ENCODE results near the gene FAM83F. TPM values are rescaled to one million over a fixed set of nuclear protein-coding genes. Genes with fewer than 3 reads are reported as not detected.

The FAM83F gene
- total and polyA plus RNA-seq, 12 donors: under 0.01 to 0.39 (median 0.11) TPM; not detected in 1

DNA sequence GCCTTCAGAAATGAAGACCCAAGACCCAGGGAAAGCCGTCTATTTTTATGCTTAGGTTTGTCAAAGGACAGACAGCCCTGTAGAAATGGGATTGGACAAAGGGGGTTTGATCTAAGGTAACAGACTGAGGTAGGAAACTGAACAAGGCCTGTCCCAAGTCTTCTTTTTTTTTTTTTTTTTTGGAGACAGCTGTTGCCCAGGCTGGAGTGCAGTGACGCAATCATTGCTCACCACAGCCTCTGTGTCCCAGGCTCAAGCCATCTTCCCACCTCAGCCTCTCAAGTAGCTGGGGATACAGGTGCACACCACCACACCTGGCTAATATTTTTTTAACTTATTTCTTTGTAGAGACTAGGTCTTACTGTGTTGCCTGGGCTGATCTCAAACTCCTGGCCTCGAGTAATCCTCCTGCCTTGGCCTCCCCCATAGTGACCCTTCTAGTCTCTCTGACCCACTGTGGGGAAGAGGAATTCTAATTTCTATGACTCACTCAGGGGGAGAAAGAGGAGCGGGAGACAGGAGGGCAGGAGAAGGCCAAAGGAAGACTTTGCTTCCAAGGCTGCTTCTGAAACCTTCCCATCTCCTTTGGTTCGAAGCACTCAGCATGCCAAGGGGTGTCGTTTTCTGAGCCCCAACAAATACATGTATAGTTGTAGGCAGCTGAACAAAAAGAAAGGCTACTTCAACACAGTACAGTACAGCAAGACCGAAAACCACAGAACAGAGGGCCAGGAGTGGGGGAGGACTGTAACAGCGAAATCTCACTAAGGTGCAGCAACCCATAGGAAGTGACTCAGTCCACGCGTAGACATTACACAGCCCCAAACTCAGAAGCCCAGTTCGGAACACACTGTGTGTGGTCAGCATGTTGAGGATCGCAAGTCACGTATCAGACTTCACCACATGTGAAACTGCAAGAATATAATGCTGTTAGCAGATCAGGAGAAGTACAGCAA, 33.7 kb upstream of the FAM83F start:
- Histone ChIP-seq H3K27ac (no peak overlapping the region), H3K4me1 (replicated peaks in 1 of 2) (no peaks in the 10 kb centered on the region), H3K36me3 (replicated peaks in 1 of 2) (no peaks in the 10 kb centered on the region), H3K27me3 (peaks cover 4% of the 10 kb centered on the region), H3K4me3 (no peak overlapping the region), H3K9me3 (replicated peaks in 1 of 3) (no peaks in the 10 kb centered on the region)
- no peak for TF ChIP-seq POLR2A (IDR thresholded peaks at IDR 0.05)
- TF ChIP-seq, protein P1, sequence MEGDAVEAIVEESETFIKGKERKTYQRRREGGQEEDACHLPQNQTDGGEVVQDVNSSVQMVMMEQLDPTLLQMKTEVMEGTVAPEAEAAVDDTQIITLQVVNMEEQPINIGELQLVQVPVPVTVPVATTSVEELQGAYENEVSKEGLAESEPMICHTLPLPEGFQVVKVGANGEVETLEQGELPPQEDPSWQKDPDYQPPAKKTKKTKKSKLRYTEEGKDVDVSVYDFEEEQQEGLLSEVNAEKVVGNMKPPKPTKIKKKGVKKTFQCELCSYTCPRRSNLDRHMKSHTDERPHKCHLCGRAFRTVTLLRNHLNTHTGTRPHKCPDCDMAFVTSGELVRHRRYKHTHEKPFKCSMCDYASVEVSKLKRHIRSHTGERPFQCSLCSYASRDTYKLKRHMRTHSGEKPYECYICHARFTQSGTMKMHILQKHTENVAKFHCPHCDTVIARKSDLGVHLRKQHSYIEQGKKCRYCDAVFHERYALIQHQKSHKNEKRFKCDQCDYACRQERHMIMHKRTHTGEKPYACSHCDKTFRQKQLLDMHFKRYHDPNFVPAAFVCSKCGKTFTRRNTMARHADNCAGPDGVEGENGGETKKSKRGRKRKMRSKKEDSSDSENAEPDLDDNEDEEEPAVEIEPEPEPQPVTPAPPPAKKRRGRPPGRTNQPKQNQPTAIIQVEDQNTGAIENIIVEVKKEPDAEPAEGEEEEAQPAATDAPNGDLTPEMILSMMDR (IDR thresholded peaks at IDR 0.05): no peak
- WGBS, 4 donors: 76 to 84% (median 78%) methylated on average over 13 of the region's 13 CpGs
- intact Hi-C loops (cut with DNase I): no loop called here
- peak in 1 of 7 donors; percentile 10 for DNase-seq

DNA sequence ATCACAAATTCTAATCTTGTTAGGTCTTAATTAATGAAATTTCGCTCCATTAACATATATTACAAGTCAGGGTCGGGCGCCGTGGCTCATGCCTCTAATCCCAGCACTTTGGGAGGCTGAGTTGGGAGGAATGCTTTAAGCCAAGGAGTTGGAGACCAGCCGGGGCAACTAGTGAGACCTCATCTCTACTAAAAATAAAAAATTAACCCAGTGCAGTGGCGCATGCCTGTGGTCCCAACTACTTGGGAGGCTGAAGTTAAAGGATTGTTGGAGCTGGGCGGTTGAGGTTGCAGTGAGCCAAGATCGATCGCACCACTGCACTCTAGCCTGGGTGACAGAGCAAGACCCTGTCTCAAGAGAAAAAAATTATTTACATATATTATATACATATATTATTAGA, 32.7 kb upstream of the FAM83F start:
- Histone ChIP-seq H3K36me3 (replicated peaks in 1 of 2) (no peaks in the 10 kb centered on the region), H3K27me3 (peaks cover 4% of the 10 kb centered on the region), H3K27ac (no peak overlapping the region), H3K4me3 (no peak overlapping the region), H3K4me1 (replicated peaks in 1 of 2) (no peaks in the 10 kb centered on the region), H3K9me3 (replicated peaks in 1 of 3) (no peaks in the 10 kb centered on the region)
- 87 to 91% (median 89%) methylated on average over 9 of the region's 9 CpGs for WGBS, 4 donors
- no peak for TF ChIP-seq POLR2A (IDR thresholded peaks at IDR 0.05)
- TF ChIP-seq, protein P1 (IDR thresholded peaks at IDR 0.05): no peak
- no peak for DNase-seq
- intact Hi-C loops (cut with DNase I): no loop called here

DNA sequence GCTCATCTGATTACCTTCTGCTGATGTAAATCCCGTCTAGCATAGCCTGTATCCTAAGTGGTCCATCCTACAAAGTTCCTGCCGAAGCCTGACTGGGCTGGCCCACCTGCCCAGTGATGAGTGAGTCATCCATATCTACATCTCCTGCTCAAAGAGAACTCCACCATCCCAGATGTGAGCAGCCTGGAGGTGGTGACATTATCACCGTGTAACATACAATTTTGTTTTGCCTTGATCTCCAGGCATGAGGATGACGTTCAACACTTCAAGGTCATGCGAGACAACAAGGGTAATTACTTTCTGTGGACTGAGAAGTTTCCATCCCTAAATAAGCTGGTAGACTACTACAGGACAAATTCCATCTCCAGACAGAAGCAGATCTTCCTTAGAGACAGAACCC, 29.0 kb upstream of the FAM83F start:
- Histone ChIP-seq H3K27ac (no peak overlapping the region), H3K36me3 (replicated peaks in 1 of 2) (no peaks in the 10 kb centered on the region), H3K4me3 (no peak overlapping the region), H3K9me3 (replicated peaks in 1 of 3) (no peaks in the 10 kb centered on the region), H3K4me1 (replicated peaks in 1 of 2) (no peaks in the 10 kb centered on the region), H3K27me3 (peaks cover 4% of the 10 kb centered on the region)
- 58 to 68% (median 65%) methylated on average over 5 of the region's 5 CpGs for WGBS, 4 donors
- no peak for DNase-seq
- TF ChIP-seq POLR2A (IDR thresholded peaks at IDR 0.05): no peak
- TF ChIP-seq, protein P1 (IDR thresholded peaks at IDR 0.05): no peak
- intact Hi-C loops (cut with DNase I): no loop called here

DNA sequence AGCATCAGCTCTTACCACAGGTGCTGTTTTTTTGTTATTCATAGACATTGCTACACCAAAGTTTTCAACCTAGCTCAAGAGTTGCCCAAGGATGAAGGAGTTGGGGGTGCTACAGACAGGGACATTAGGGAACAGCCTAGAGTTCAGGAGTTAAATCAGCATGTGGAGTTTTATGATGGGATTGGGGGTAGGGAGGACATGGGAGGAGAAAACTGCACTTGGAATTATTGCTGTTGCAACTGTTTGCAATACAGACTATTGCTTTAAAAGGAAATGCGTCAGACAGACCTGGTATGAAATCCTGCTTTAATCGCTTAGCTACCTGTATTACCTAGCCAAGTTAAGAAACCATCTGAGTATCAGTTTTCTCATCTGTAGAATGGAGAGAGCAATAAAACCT, 28.3 kb upstream of the FAM83F start:
- Histone ChIP-seq H3K36me3 (replicated peaks in 1 of 2) (no peaks in the 10 kb centered on the region), H3K27ac (no peak overlapping the region), H3K27me3 (peaks cover 5% of the 10 kb centered on the region), H3K9me3 (replicated peaks in 1 of 3) (no peaks in the 10 kb centered on the region), H3K4me3 (no peak overlapping the region), H3K4me1 (replicated peaks in 1 of 2) (no peaks in the 10 kb centered on the region)
- 72 to 92% (median 86%) methylated on average over 2 of the region's 2 CpGs for WGBS, 4 donors
- TF ChIP-seq, protein P1 (IDR thresholded peaks at IDR 0.05): no peak
- TF ChIP-seq POLR2A (IDR thresholded peaks at IDR 0.05): no peak
- intact Hi-C loops (cut with DNase I): no loop called here
- no peak for DNase-seq
